ENCODE results near the gene FOXP1.

The FOXP1 gene

GRCh38 chr3:71177375-71177774 lies 406.2 kb downstream of the FOXP1 start:
- DNase-seq (ENCODE audit: low read depth in 2 of 2): no peak

DNA sequence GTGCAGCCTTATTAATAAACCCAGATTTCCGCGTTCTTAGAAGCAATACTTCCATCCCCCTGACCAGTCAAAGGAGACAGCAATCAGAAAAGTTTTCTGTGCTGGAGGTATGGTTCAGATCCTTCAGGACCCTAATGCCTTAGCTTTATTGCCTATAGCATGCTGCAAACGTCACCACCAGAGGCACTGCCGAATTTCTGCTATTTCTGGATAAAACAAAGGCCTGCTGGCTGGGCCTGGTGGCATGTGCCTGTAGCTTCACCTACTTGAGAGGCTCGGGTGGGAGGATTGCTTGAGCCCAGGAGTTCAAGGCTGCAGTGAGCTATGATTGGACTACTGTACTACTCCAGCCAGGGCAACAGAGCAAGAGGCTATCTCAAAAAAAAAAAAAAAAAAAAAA lies 407.2 kb downstream of the FOXP1 start:
- DNase-seq (ENCODE audit: low read depth in 2 of 2): no peak

- no peak for DNase-seq (ENCODE audit: low read depth in 2 of 2)
Observed at GRCh38 chr3:71175691-71176365, 407.7 kb downstream of the FOXP1 start.

DNA sequence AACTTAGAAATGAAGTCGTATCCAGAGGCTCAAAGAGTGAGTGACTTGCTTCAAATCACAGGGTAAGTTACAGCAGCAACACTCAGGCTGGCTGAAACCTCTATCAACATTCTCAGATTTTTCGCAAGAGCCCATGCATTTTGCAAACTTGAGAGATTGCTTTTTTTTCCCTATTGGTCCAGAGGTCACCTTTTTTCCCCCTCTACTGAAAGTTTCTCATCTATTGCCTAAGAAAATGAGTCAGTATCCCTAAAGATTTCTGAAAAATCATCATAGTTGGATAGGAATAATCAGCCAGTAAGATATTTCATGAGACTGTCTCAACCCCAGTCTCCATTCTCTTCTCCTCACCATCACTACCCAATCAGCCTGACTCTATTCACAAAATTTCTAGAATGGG lies 410.6 kb downstream of the FOXP1 start:
- DNase-seq (ENCODE audit: low read depth in 2 of 2): no peak

DNA sequence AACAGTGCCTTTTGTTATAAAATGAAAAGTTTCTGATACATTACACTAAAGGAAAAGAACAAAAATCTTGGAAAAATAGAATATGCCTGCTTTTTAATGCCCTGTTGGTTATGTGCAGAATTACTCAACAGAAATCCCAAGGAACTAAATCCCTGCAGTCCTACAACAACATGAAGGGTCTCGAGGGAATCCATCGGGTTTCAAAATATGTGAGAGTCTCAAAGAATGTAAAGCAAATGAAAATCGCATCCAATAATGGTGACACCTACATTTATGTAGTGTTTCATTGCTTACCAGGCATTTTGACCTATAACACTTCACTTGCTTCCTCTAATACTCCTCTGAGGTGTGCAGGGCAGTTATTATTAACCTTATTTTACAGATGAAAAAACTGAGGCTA lies 411.3 kb downstream of the FOXP1 start:
- DNase-seq (ENCODE audit: low read depth in 2 of 2): no peak

- no peak for DNase-seq (ENCODE audit: low read depth in 2 of 2)
Observed at GRCh38 chr3:71171247-71171646, 412.3 kb downstream of the FOXP1 start.

DNA sequence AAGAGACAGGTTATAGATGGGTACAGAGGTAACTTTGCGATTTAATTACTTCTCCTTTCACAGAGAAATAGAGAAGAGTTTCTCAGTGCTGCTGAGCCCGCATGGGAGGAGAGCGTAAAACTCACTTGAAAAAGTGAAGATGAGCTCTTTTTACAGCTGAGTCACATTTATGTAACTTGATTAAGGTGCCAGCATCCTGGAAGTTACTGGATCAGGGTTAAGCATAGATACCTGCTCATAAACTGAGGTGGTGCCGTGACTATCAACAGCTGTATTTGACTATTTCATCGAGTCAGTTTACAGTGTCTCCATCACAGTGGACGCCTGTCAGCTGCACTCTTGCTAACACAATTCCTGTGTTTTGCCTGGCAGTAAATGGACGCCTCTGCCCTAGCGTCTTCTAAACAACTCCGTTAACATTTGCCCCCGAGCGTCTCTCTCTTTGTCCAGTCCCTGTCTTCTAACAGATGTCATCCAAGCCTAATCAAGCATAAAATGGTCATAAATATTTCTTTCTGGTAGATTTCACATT lies 414.6 kb downstream of the FOXP1 start:
- DNase-seq (ENCODE audit: low read depth in 2 of 2): no peak

- DNase-seq (ENCODE audit: low read depth in 2 of 2): no peak
Observed at GRCh38 chr3:71168121-71168721, 415.3 kb downstream of the FOXP1 start.

GRCh38 chr3:71166339-71167240 lies 416.9 kb downstream of the FOXP1 start:
- no peak for DNase-seq (ENCODE audit: low read depth in 2 of 2)

DNA sequence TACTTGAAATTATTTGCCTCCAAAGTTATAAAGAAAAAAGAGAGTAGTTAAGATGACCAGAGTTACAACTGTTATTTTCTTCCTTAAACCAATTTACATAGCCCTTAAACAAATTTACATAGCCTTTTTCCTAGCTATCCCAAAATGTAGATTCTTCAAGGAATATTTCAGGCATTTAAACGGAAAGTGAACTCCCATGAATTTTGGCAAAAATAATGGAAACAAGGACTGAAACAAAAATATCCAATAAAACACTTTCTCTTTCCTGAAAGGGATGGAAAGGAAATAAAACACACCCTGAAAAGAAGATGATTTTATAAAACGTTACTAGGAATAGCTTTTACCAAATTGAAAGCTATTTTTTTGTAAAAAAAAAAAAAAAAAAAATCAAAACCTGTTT lies 418.6 kb downstream of the FOXP1 start:
- DNase-seq (ENCODE audit: low read depth in 2 of 2): no peak

GRCh38 chr3:71163198-71163918 lies 420.2 kb downstream of the FOXP1 start:
- DNase-seq (ENCODE audit: low read depth in 2 of 2): no peak

DNA sequence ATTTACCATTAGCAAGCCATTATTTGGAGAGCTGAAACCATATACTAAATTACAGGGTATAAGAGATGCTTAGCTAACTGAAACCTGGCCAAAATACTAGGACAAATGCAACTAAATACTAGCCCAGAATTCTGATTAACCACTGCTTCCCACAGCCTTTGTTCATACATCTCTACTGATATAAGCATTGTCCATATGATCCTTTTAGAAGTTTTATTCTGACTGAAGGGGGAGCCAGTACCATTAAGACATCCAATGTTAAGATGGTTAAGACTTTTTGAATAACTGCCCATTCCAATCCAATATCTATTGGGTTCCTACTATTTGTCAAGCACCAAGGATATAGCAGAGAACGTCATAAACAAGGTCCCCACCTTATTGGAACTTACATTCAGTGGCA lies 421.3 kb downstream of the FOXP1 start:
- no peak for DNase-seq (ENCODE audit: low read depth in 2 of 2)

- DNase-seq (ENCODE audit: low read depth in 2 of 2): no peak
Observed at GRCh38 chr3:71160785-71161546, 422.6 kb downstream of the FOXP1 start.

DNA sequence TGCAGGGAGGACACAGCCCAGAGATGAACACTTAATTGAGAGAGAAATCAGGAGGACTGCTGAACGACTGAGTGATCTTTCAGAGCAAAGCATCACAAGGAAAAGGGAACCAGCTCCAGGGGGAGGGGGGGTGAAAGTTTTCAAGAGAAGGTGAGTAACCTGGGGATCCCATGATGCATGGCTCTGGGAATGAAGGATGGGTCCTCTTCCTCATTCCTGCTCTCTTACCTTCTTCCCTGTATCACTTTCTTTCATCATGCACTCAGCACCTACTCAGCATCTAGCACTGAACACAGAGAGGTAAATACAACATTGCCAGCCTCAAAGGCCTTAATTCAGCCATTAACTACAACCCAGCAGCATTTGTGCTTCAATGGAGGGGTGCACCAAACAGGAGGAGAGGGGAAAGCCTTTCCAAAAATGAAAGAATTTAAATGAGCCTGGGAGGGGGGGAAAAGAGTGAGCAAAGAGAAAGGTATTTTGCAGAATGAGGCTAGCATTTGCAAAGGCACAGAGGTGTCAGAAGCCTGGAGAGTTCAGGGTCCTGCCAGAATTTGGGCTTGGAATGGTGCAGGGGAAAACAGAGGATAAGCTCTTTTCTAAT lies 427.4 kb downstream of the FOXP1 start:
- no peak for DNase-seq (ENCODE audit: low read depth in 2 of 2)

- DNase-seq (ENCODE audit: low read depth in 2 of 2): no peak
Observed at GRCh38 chr3:71154846-71155245, 428.7 kb downstream of the FOXP1 start.

- no peak for DNase-seq (ENCODE audit: low read depth in 2 of 2)
Observed at GRCh38 chr3:71153713-71154112, 429.8 kb downstream of the FOXP1 start.

DNA sequence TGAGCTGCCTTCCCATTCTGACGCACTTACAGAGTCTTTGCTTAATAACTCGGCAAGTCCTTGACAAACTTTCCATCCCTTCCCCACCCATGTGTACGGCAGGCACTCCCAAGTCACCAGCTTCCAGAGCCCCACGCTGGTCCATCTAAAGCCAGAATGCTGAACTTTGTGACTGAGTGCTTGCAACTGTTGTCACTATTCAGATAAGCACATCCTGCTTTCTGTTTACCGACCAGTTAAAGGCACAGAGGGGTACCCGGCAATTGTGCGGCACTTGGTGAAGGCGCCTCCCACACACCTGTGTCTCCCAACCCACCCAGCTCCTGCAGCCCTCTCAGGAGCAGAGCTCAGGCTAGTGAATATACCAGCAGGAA lies 430.6 kb downstream of the FOXP1 start:
- DNase-seq (ENCODE audit: low read depth in 2 of 2): no peak

- no peak for DNase-seq (ENCODE audit: low read depth in 2 of 2)
Observed at GRCh38 chr3:71152039-71152891, 431.3 kb downstream of the FOXP1 start.
